SK-N-SH treated with all-trans-retinoic acid at 6 μM for 48 hours (cell line): Measurements from ENCODE around the gene TREX2.

ENCODE experiments used
- ATAC-seq: fragments of 200-7000 bp; cut with Tn5 transposase; 3 replicates; pipeline ENCODE4 v1.9.1; 2020; ENCODE audit warnings: mild to moderate bottlenecking, moderate library complexity
- BACH2 ChIP-seq: fragments of 250-450 bp; sonication (Bioruptor Pico); IDR thresholded peaks from 2 replicates; pipeline ENCODE4 v1.9.0; 2021; ENCODE audit warnings: mild to moderate bottlenecking, borderline replicate concordance
- OSR1 ChIP-seq: fragments of 250-450 bp; sonication (Bioruptor Pico); IDR thresholded peaks from 2 replicates; pipeline ENCODE4 v1.8.0; 2022; ENCODE audit warnings: moderate library complexity, mild to moderate bottlenecking, inconsistent platforms
- RARB ChIP-seq: fragments of 250-450 bp; sonication (Bioruptor Pico); IDR thresholded peaks from 2 replicates; pipeline ENCODE4 v1.8.0; 2021; ENCODE audit warnings: mild to moderate bottlenecking, moderate library complexity
- SNAI2 ChIP-seq: fragments of 250-450 bp; sonication (Bioruptor Pico); IDR thresholded peaks from 2 replicates; pipeline ENCODE4 v1.5.0; 2020; ENCODE audit warnings: mild to moderate bottlenecking, moderate library complexity
- ZC3H10 ChIP-seq: fragments of 250-450 bp; sonication (Bioruptor Pico); IDR thresholded peaks from 2 replicates; pipeline ENCODE4 v1.5.1; 2021; ENCODE audit warnings: mild to moderate bottlenecking, moderate library complexity
- ZFP3 ChIP-seq: fragments of 250-450 bp; sonication (Bioruptor Pico); IDR thresholded peaks from 2 replicates; pipeline ENCODE4 v1.5.0; 2020; ENCODE audit warnings: mild to moderate bottlenecking, moderate library complexity
- ZFP30 ChIP-seq: fragments of 450-650 bp; formaldehyde crosslinking; IDR thresholded peaks from 2 replicates; pipeline ENCODE4 v1.5.0; 2022; ENCODE audit warnings: mild to moderate bottlenecking, moderate library complexity
- ZNF70 ChIP-seq: fragments of 450-650 bp; formaldehyde crosslinking; IDR thresholded peaks from 2 replicates; pipeline ENCODE4 v1.5.0; 2020; ENCODE audit warnings: mild to moderate bottlenecking, moderate library complexity
- TF ChIP-seq, protein P1 (sequence below): fragments of 250-450 bp; sonication (Bioruptor Pico); IDR thresholded peaks from 2 replicates; pipeline ENCODE4 v1.5.1; 2021; ENCODE audit warnings: mild to moderate bottlenecking, moderate library complexity
- TF ChIP-seq, protein P2 (sequence below): fragments of 250-450 bp; sonication (Bioruptor Pico); IDR thresholded peaks from 2 replicates; pipeline ENCODE4 v1.8.0; 2021; ENCODE audit warnings: low read depth, mild to moderate bottlenecking, moderate library complexity, borderline replicate concordance

The TREX2 gene

DNA sequence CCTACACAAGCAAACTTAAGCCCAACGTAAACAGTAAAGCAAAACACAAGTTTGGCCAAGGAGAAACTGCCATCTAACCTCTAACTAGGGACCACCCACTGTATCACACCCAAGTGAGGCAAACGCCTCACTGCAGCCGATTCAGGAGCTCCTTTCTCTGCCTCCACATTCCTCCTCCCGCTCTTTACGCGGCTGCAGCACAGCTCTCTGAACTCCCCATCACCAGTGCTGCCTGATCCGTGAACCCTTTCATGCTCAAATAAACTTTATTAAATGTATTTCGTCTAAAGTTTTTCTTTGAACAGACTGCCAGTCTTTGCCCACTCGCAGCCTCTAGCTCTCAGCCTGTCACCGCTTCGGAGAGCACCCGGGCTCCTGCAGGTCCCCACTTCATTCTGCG is 51.2 kb downstream of the TREX2 start:
- ATAC-seq, result no peak
- TF ChIP-seq RARB (CRISPR knock-in tag) (no peak), ZC3H10 (no peak), ZNF70 (no peak), BACH2 (CRISPR knock-in tag) (no peak), ZFP3 (CRISPR knock-in tag) (no peak), ZFP30 (CRISPR knock-in tag) (no peak), SNAI2 (CRISPR knock-in tag) (no peak), OSR1 (CRISPR knock-in tag) (no peak)
- TF ChIP-seq, protein P1, sequence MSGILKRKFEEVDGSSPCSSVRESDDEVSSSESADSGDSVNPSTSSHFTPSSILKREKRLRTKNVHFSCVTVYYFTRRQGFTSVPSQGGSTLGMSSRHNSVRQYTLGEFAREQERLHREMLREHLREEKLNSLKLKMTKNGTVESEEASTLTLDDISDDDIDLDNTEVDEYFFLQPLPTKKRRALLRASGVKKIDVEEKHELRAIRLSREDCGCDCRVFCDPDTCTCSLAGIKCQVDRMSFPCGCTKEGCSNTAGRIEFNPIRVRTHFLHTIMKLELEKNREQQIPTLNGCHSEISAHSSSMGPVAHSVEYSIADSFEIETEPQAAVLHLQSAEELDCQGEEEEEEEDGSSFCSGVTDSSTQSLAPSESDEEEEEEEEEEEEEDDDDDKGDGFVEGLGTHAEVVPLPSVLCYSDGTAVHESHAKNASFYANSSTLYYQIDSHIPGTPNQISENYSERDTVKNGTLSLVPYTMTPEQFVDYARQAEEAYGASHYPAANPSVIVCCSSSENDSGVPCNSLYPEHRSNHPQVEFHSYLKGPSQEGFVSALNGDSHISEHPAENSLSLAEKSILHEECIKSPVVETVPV (CRISPR knock-in tag), result no peak
- TF ChIP-seq, protein P2, sequence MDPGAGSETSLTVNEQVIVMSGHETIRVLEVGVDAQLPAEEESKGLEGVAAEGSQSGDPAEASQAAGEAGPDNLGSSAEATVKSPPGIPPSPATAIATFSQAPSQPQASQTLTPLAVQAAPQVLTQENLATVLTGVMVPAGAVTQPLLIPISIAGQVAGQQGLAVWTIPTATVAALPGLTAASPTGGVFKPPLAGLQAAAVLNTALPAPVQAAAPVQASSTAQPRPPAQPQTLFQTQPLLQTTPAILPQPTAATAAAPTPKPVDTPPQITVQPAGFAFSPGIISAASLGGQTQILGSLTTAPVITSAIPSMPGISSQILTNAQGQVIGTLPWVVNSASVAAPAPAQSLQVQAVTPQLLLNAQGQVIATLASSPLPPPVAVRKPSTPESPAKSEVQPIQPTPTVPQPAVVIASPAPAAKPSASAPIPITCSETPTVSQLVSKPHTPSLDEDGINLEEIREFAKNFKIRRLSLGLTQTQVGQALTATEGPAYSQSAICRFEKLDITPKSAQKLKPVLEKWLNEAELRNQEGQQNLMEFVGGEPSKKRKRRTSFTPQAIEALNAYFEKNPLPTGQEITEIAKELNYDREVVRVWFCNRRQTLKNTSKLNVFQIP, result no peak
